ENCODE data around the gene UPP2. TPM values are rescaled to one million over a fixed set of nuclear protein-coding genes. Genes with fewer than 3 reads are reported as not detected.

UPP2 gene
- total RNA-seq, 2 experiments from 2014 or later = not detected

GRCh38 chr2:158079672-158080071, 22.0 kb upstream of the UPP2 start:
- no peaks in the 10 kb centered on the region for H3K79me2 ChIP-seq (ENCODE audit: insufficient read depth, low read depth, low read length)
- H3K4me1 ChIP-seq (ENCODE audit: insufficient read depth, low read length, poor library complexity, severe bottlenecking) = no peaks in the 10 kb centered on the region
- intact Hi-C loops (cut with micrococcal nuclease; ENCODE audit: unreplicated experiment) = no loop called here
- no peaks in the 10 kb centered on the region for H3K36me3 ChIP-seq (ENCODE audit: insufficient read depth, low read length)
- no peak overlapping the region for H3K4me3 ChIP-seq (ENCODE audit: low read depth, low read length, poor library complexity, severe bottlenecking)
- no peak overlapping the region for H2AFZ ChIP-seq (ENCODE audit: low read length)
- no peak for DNase-seq (ENCODE audit: low spot score)
- TF ChIP-seq EZH2phosphoT487 (IDR thresholded peaks at IDR 0.05; ENCODE audit: borderline replicate concordance, low read depth, low read length) (no peak), CTCF (conservative IDR thresholded peaks at IDR 0.05; ENCODE audit: low read length) (no peak)
- 0 out of 2 replicates have a peak, but pooled peaks cover 5% of the 10 kb centered on the region for H3K9me3 ChIP-seq (ENCODE audit: low read length)
- ChIA-PET POLR2A (interaction anchor here (0.7 kb wide), 1 partner anchor 822 kb away, joined by 3 read pairs; the partner anchor contains the start of gene GALNT5), CTCF (ENCODE audit: unreplicated experiment) (no interaction called here)
- H4K20me1 ChIP-seq (ENCODE audit: insufficient read depth, low read length) = no peaks in the 10 kb centered on the region
- no TSS peak for BruUV-seq (replicated peaks)
- H3K27ac ChIP-seq (ENCODE audit: low read depth, low read length, poor library complexity, severe bottlenecking) = no peak overlapping the region
- no peaks in the 10 kb centered on the region for H3K9me2 ChIP-seq (ENCODE audit: insufficient read depth, low read length)
- H3K4me2 ChIP-seq (ENCODE audit: low read length) = no peak overlapping the region

DNA sequence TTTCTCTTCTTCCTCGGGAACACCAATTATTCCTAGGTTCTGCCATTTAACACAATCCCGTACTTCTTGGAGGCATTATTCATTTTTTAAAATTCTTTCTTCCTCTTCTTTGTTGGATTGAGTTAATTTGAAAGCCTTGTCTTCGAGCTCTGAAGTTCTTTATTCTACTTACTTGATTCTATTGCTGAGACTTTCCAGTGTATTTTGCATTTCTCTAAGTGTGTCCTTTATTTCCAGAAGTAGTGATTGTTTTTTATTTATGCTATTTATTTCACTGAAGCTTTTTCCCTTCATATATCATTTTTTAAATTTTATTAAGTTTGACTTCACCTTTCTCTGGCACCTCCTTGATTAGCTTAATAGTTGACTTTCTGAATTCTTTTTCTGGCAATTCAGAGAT, 13.6 kb upstream of the UPP2 start:
- no TSS peak for BruUV-seq (replicated peaks)
- TF ChIP-seq CTCF (conservative IDR thresholded peaks at IDR 0.05; ENCODE audit: low read length) (no peak), EZH2phosphoT487 (IDR thresholded peaks at IDR 0.05; ENCODE audit: borderline replicate concordance, low read depth, low read length) (no peak)
- Histone ChIP-seq H3K79me2 (ENCODE audit: insufficient read depth, low read depth, low read length) (no peaks in the 10 kb centered on the region), H3K4me1 (ENCODE audit: insufficient read depth, low read length, poor library complexity, severe bottlenecking) (no peaks in the 10 kb centered on the region), H3K9me2 (ENCODE audit: insufficient read depth, low read length) (no peaks in the 10 kb centered on the region), H3K36me3 (ENCODE audit: insufficient read depth, low read length) (no peaks in the 10 kb centered on the region), H3K27ac (ENCODE audit: low read depth, low read length, poor library complexity, severe bottlenecking) (no peak overlapping the region), H4K20me1 (ENCODE audit: insufficient read depth, low read length) (no peaks in the 10 kb centered on the region), H3K4me2 (ENCODE audit: low read length) (no peak overlapping the region), H3K4me3 (ENCODE audit: low read depth, low read length, poor library complexity, severe bottlenecking) (no peak overlapping the region), H2AFZ (ENCODE audit: low read length) (no peak overlapping the region), H3K9me3 (ENCODE audit: low read length) (no peaks in the 10 kb centered on the region)
- ChIA-PET CTCF (ENCODE audit: unreplicated experiment) (no interaction called here), POLR2A (interaction anchor here (0.9 kb wide), 1 partner anchor 54 kb away, joined by 3 read pairs; no protein-coding TSS in a partner anchor)
- no peak for DNase-seq (ENCODE audit: low spot score)
- intact Hi-C loops (cut with micrococcal nuclease; ENCODE audit: unreplicated experiment) = no loop called here

DNA sequence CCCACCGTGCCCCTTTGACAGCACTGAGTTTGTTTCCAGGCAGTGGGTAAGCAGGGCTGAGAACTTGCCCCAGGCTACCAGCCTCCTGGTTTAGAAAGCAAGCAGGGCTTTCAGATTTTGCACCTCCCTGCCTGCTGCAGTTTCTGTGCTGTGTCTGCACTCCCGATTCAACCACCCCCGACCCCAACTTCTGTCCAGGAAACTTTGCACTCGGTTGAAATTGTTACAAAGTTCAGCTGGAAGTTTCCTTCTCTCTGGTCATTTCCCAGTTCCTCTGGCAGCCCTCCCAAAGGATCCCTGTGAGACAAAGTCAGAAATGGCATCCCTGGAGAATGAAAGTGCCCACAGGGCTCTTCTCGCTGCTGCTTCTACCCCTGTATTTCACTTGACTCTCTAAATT, 12.4 kb upstream of the UPP2 start:
- no peak for TF ChIP-seq CTCF (conservative IDR thresholded peaks at IDR 0.05; ENCODE audit: low read length)
- TF ChIP-seq EZH2phosphoT487 (IDR thresholded peaks at IDR 0.05; ENCODE audit: borderline replicate concordance, low read depth, low read length) = no peak
- ChIA-PET CTCF (ENCODE audit: unreplicated experiment) (no interaction called here), POLR2A (no interaction called here)
- intact Hi-C loops (cut with micrococcal nuclease; ENCODE audit: unreplicated experiment) = no loop called here
- no peak overlapping the region for H3K27ac ChIP-seq (ENCODE audit: low read depth, low read length, poor library complexity, severe bottlenecking)
- H3K4me3 ChIP-seq (ENCODE audit: low read depth, low read length, poor library complexity, severe bottlenecking) = no peak overlapping the region
- H3K4me2 ChIP-seq (ENCODE audit: low read length) = no peak overlapping the region
- H4K20me1 ChIP-seq (ENCODE audit: insufficient read depth, low read length) = no peaks in the 10 kb centered on the region
- H3K9me2 ChIP-seq (ENCODE audit: insufficient read depth, low read length) = no peaks in the 10 kb centered on the region
- no peaks in the 10 kb centered on the region for H3K79me2 ChIP-seq (ENCODE audit: insufficient read depth, low read depth, low read length)
- no peak overlapping the region for H2AFZ ChIP-seq (ENCODE audit: low read length)
- H3K9me3 ChIP-seq (ENCODE audit: low read length) = no peaks in the 10 kb centered on the region
- BruUV-seq (replicated peaks) = no TSS peak
- no peak for DNase-seq (ENCODE audit: low spot score)
- H3K36me3 ChIP-seq (ENCODE audit: insufficient read depth, low read length) = no peaks in the 10 kb centered on the region
- no peaks in the 10 kb centered on the region for H3K4me1 ChIP-seq (ENCODE audit: insufficient read depth, low read length, poor library complexity, severe bottlenecking)

All from OCI-LY7 (cell line).